SK-N-SH treated with all-trans-retinoic acid at 6 μM for 48 hours (cell line): ENCODE measurements around the gene CRYBG3.

ENCODE experiments used
- ATAC-seq: fragments of 200-7000 bp; cut with Tn5 transposase; 3 replicates; pipeline ENCODE4 v1.9.1; 2020; ENCODE audit warnings: mild to moderate bottlenecking, moderate library complexity
- ARNTL ChIP-seq: fragments of 450-650 bp; formaldehyde crosslinking; IDR thresholded peaks from 2 replicates; pipeline ENCODE4 v1.5.0; 2020; ENCODE audit warnings: low read depth, mild to moderate bottlenecking, moderate library complexity, borderline replicate concordance
- BACH2 ChIP-seq: fragments of 250-450 bp; sonication (Bioruptor Pico); IDR thresholded peaks from 2 replicates; pipeline ENCODE4 v1.9.0; 2021; ENCODE audit warnings: mild to moderate bottlenecking, borderline replicate concordance
- CSDC2 ChIP-seq: fragments of 250-450 bp; sonication (Bioruptor Pico); IDR thresholded peaks from 2 replicates; pipeline ENCODE4 v1.5.0; 2020; ENCODE audit warnings: mild to moderate bottlenecking, moderate library complexity
- CSRNP3 ChIP-seq: fragments of 250-450 bp; sonication (Bioruptor Pico); IDR thresholded peaks from 2 replicates; pipeline ENCODE4 v1.5.1; 2021; ENCODE audit warnings: mild to moderate bottlenecking, moderate library complexity
- ESRRG ChIP-seq: fragments of 250-450 bp; sonication (Bioruptor Pico); IDR thresholded peaks from 2 replicates; pipeline ENCODE4 v1.6.1; 2021; ENCODE audit warnings: mild to moderate bottlenecking
- GLIS3 ChIP-seq: fragments of 250-450 bp; sonication (Bioruptor Pico); IDR thresholded peaks from 2 replicates; pipeline ENCODE4 v1.5.0; 2020; ENCODE audit warnings: mild to moderate bottlenecking, moderate library complexity
- ISL1 ChIP-seq: fragments of 250-450 bp; sonication (Bioruptor Pico); IDR thresholded peaks from 2 replicates; pipeline ENCODE4 v2.1.2; 2022; ENCODE audit warnings: mild to moderate bottlenecking, moderate library complexity
- OSR1 ChIP-seq: fragments of 250-450 bp; sonication (Bioruptor Pico); IDR thresholded peaks from 2 replicates; pipeline ENCODE4 v1.8.0; 2022; ENCODE audit warnings: moderate library complexity, mild to moderate bottlenecking, inconsistent platforms
- PATZ1 ChIP-seq: fragments of 250-450 bp; sonication (Bioruptor Pico); IDR thresholded peaks from 2 replicates; pipeline ENCODE4 v1.8.0; 2020; ENCODE audit warnings: mild to moderate bottlenecking, moderate library complexity, borderline replicate concordance
- PPARA ChIP-seq: fragments of 250-450 bp; sonication (Bioruptor Pico); IDR thresholded peaks from 2 replicates; pipeline ENCODE4 v1.5.0; 2020; ENCODE audit warnings: mild to moderate bottlenecking, borderline replicate concordance
- RARB ChIP-seq: fragments of 250-450 bp; sonication (Bioruptor Pico); IDR thresholded peaks from 2 replicates; pipeline ENCODE4 v1.8.0; 2021; ENCODE audit warnings: mild to moderate bottlenecking, moderate library complexity
- SNAI2 ChIP-seq: fragments of 250-450 bp; sonication (Bioruptor Pico); IDR thresholded peaks from 2 replicates; pipeline ENCODE4 v1.5.0; 2020; ENCODE audit warnings: mild to moderate bottlenecking, moderate library complexity
- TCF4 ChIP-seq: fragments of 250-450 bp; sonication (Bioruptor Pico); IDR thresholded peaks from 2 replicates; pipeline ENCODE4 v1.8.0; 2021; ENCODE audit warnings: mild to moderate bottlenecking, moderate library complexity, borderline replicate concordance
- TOX ChIP-seq: fragments of 250-450 bp; sonication (Bioruptor Pico); IDR thresholded peaks from 2 replicates; pipeline ENCODE4 v1.8.0; 2021; ENCODE audit warnings: mild to moderate bottlenecking, moderate library complexity, borderline replicate concordance
- TSHZ2 ChIP-seq: fragments of 250-450 bp; sonication (Bioruptor Pico); IDR thresholded peaks from 2 replicates; pipeline ENCODE4 v1.5.0; 2020; ENCODE audit warnings: mild to moderate bottlenecking, moderate library complexity
- ZC3H10 ChIP-seq: fragments of 250-450 bp; sonication (Bioruptor Pico); IDR thresholded peaks from 2 replicates; pipeline ENCODE4 v1.5.1; 2021; ENCODE audit warnings: mild to moderate bottlenecking, moderate library complexity
- ZFP3 ChIP-seq: fragments of 250-450 bp; sonication (Bioruptor Pico); IDR thresholded peaks from 2 replicates; pipeline ENCODE4 v1.5.0; 2020; ENCODE audit warnings: mild to moderate bottlenecking, moderate library complexity
- ZFP30 ChIP-seq: fragments of 450-650 bp; formaldehyde crosslinking; IDR thresholded peaks from 2 replicates; pipeline ENCODE4 v1.5.0; 2022; ENCODE audit warnings: mild to moderate bottlenecking, moderate library complexity
- ZNF565 ChIP-seq: fragments of 450-650 bp; formaldehyde crosslinking; conservative IDR thresholded peaks from 2 replicates; pipeline ENCODE4 v1.5.0; 2020; ENCODE audit warnings: low read depth, mild to moderate bottlenecking, moderate library complexity
- ZNF70 ChIP-seq: fragments of 450-650 bp; formaldehyde crosslinking; IDR thresholded peaks from 2 replicates; pipeline ENCODE4 v1.5.0; 2020; ENCODE audit warnings: mild to moderate bottlenecking, moderate library complexity
- ZNF8 ChIP-seq: fragments of 450-650 bp; formaldehyde crosslinking; IDR thresholded peaks from 2 replicates; pipeline ENCODE4 v1.5.0; 2020; ENCODE audit warnings: mild to moderate bottlenecking, moderate library complexity
- TF ChIP-seq, protein P1 (sequence below): fragments of 250-450 bp; sonication (Bioruptor Pico); IDR thresholded peaks from 2 replicates; pipeline ENCODE4 v1.5.1; 2020; ENCODE audit warnings: low read depth, mild to moderate bottlenecking, moderate library complexity
- TF ChIP-seq, protein P2 (sequence below): fragments of 250-450 bp; sonication (Bioruptor Pico); IDR thresholded peaks from 2 replicates; pipeline ENCODE4 v1.8.0; 2021; ENCODE audit warnings: low read depth, mild to moderate bottlenecking, moderate library complexity, borderline replicate concordance

Gene CRYBG3

DNA sequence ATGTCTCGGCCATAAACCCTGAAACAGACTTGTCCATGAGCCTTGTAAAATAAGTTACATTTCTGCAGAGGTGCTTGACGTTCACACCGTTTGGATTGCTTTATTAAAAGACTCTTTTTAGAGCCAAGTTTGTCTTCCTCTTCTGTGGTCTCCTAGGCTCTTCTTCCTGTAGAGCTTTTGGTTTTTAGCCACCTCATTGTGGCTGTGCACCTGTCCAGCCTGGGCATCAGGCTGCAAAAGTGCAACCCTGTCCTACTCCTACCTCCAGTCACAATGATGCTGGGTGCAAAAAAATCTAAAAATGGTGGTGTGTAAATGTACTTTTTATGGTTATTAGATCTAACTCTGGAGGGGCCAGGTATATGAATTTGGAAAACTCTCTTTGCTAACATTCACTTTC lies 153.2 kb downstream of the CRYBG3 start (continued):
- TF ChIP-seq TSHZ2 (CRISPR knock-in tag) = no peak

DNA sequence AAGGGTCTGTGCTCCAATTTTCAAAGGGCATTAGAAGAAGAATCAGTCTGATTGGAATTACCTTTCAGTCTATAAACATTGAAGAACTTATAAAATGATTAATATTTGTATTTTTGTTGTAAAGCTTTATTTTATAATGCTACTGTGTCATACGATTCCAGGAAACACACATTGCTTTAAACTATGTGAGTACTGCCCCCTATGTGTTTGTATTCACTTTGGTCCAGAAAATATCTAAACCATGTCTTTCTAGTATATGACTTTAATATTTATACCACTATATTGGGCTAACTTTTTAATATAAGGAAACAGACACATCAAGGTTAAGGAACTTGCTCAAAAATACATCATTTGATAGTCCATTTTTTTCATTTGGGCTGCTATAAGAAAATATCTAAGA lies 153.7 kb downstream of the CRYBG3 start:
- TF ChIP-seq GLIS3 (CRISPR knock-in tag) (no peak), SNAI2 (CRISPR knock-in tag) (no peak), RARB (CRISPR knock-in tag) (no peak), BACH2 (no peak), ZNF70 (CRISPR knock-in tag) (no peak), PPARA (no peak), ZC3H10 (CRISPR knock-in tag) (no peak), CSRNP3 (CRISPR knock-in tag) (no peak), ISL1 (no peak), PATZ1 (CRISPR knock-in tag) (no peak), TCF4 (CRISPR knock-in tag) (no peak), TOX (CRISPR knock-in tag) (no peak), OSR1 (CRISPR knock-in tag) (no peak), ZFP3 (CRISPR knock-in tag) (no peak), ARNTL (CRISPR knock-in tag) (no peak), ZNF8 (CRISPR knock-in tag) (no peak), ZNF565 (CRISPR knock-in tag) (no peak)
- TF ChIP-seq, protein P1, sequence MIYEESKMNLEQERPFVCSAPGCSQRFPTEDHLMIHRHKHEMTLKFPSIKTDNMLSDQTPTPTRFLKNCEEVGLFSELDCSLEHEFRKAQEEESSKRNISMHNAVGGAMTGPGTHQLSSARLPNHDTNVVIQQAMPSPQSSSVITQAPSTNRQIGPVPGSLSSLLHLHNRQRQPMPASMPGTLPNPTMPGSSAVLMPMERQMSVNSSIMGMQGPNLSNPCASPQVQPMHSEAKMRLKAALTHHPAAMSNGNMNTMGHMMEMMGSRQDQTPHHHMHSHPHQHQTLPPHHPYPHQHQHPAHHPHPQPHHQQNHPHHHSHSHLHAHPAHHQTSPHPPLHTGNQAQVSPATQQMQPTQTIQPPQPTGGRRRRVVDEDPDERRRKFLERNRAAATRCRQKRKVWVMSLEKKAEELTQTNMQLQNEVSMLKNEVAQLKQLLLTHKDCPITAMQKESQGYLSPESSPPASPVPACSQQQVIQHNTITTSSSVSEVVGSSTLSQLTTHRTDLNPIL (CRISPR knock-in tag) = no peak
- TF ChIP-seq, all 23 proteins: peak for 0
- ATAC-seq = no peak

DNA sequence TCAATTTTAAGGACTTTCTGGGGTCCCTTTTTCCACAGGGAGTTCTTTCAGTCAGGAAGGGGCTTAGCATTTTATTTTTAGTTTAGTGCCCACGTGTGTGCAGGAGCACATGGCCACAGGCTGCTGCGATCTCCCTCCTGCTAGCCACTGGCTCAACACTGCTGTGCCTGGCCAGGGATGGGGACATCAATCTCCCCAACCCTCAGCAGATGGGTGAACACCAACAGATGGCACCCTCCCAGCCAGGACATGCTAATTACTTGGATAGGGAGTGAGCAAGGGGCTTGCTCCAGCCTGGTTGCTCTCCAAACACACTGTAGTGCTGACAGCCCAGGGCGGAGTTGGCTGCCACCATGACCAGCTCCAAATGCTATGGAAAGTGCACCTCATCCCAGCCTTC lies 157.8 kb downstream of the CRYBG3 start:
- TF ChIP-seq ZFP3 (CRISPR knock-in tag) = no peak
- TF ChIP-seq ESRRG (CRISPR knock-in tag) = no peak
- TF ChIP-seq TSHZ2 (CRISPR knock-in tag) = no peak
- TF ChIP-seq BACH2 = no peak
- TF ChIP-seq PATZ1 (CRISPR knock-in tag) = no peak
- TF ChIP-seq ZNF565 (CRISPR knock-in tag) = no peak
- no peak for TF ChIP-seq ZNF70 (CRISPR knock-in tag)
- TF ChIP-seq GLIS3 (CRISPR knock-in tag) = no peak
- TF ChIP-seq SNAI2 (CRISPR knock-in tag) = no peak
- no peak for TF ChIP-seq ISL1
- no peak for TF ChIP-seq OSR1 (CRISPR knock-in tag)
- TF ChIP-seq, protein P1 (CRISPR knock-in tag) = no peak
- no peak for TF ChIP-seq ZFP30
- TF ChIP-seq ZNF8 (CRISPR knock-in tag) = no peak
- no peak for TF ChIP-seq PPARA
- TF ChIP-seq, protein P2, sequence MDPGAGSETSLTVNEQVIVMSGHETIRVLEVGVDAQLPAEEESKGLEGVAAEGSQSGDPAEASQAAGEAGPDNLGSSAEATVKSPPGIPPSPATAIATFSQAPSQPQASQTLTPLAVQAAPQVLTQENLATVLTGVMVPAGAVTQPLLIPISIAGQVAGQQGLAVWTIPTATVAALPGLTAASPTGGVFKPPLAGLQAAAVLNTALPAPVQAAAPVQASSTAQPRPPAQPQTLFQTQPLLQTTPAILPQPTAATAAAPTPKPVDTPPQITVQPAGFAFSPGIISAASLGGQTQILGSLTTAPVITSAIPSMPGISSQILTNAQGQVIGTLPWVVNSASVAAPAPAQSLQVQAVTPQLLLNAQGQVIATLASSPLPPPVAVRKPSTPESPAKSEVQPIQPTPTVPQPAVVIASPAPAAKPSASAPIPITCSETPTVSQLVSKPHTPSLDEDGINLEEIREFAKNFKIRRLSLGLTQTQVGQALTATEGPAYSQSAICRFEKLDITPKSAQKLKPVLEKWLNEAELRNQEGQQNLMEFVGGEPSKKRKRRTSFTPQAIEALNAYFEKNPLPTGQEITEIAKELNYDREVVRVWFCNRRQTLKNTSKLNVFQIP (CRISPR knock-in tag) = no peak
- TF ChIP-seq CSDC2 = no peak
- ATAC-seq = no peak
